ENCODE results near the gene VPS18.
A peak's percentile ranks its signal among the peaks of the same experiment; 100 is the strongest.

VPS18 gene

GRCh38 chr15:40902605-40903561 lies 8.6 kb downstream of the VPS18 start:
- DNase-seq = no peak

DNA sequence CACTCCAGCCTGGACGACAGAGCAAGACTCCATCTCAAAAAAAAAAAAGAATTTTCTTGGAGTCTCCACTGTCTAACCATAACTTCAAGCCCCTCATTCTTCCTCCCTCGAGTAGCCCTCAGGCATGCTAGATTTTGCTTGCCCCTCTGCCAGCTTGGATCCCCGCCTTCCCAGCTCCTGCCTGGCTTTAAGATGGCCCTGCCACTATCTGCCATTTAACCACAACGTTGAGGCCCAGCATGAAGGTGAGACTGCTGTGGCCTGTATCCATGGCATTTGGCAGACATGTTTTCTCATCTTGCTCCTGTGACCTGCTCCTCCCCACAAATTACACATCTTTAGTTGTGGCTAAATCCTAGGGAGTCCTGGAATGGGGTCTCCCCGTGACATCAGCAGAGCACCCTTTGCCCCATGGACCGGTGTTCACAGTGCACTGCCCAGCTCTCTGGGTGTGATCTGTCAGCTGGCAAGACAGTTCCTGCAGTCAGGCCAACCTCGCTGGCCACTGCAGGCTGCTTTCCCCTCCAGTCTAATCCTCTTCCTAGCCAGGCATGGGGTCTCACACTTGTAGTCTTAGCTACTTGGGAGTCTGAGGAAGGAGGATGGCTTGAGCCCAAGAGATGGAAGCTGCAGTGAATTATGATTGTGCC lies 10.4 kb downstream of the VPS18 start:
- no peak for DNase-seq

DNA sequence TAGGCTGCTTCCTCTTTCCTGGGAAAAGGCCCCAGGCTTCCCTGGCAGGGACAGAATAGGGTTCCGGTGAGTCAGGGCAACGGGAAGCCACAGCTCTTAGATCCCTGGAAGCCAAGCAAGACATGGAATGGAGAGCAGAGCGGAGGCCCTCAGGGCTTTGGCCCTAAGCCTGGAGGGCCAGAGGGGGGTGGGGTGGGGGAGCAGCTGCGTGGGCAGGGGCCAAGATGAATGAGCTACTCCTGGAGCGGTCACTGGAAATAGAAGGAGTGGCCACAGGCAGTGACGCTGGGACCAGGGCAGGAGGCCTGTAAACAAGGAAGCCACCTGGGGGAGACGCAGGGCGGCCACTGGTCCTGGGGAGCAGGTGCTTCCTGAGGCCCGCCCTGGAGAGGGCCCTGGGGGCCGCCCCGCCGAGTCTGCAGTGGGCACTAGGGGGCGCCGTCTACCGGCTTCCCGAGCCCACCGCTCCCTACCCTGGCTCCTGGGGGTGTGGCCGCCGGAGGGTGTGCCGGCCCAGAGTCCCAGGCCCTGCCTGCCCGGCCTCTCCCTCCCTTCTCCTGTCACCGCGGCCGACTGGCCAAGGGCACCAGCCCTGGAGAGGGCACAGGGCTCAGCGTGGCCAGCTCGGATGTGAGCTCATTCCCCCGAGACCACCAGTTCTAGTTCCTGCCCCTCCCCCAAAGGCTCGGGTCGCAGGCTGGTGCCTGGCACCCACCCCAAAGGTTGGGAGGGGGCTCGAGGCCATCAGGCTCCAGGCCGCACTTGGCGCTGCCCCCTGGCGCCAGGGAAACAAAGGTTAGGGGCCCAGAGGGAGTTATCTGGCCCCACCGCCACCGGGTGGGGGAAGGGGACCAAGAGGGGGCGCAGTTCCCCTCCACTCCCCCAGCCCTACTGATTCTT lies 12.1 kb downstream of the VPS18 start:
- peak; percentile 82 for DNase-seq

GRCh38 chr15:40906991-40907802 lies 12.9 kb downstream of the VPS18 start:
- peak; percentile 56 for DNase-seq

DNA sequence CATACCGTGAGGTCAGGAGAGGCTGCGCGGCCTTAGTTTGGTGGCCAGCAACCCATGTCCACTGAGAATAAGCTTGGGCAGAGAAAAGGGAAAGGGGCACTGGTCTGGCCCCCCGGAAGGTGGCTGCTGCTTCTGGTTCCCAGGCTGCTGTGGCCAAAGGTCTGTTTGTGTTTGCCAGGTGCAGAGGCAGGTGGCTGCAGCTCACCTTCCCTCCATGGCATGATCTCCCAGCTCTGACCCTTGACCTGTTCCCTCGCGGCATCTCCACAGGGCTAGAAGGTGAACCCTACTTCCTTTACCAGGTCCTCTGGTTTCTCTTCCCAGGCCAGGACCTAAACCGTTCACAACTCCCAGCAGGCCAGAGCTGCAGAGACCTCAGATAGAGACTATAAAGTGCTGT lies 13.8 kb downstream of the VPS18 start:
- no peak for DNase-seq

- DNase-seq = no peak
Measured at GRCh38 chr15:40909662-40910630, 15.7 kb downstream of the VPS18 start.

DNA sequence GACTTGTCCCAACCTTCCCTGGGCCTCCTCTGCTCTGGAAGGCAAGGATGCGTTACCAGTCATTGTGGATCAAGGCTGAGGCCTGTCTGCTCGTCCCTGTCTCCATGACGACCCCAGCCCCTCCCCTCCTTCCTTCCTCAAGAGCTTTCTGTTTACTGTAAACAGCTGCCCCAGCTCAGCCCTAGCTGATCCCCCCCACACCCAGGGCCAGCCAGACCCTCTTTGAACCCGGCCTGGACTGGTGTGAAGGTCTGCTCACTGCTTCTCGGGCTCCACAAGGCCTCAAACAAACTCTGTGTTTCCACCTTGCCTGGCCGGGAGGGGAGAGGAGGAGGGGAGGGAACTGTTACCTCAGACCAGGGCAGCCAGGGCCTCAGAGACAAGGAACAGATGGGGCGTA lies 16.9 kb downstream of the VPS18 start:
- no peak for DNase-seq

GRCh38 chr15:40911693-40912092 lies 17.4 kb downstream of the VPS18 start:
- DNase-seq = no peak

GRCh38 chr15:40912478-40912877 lies 18.2 kb downstream of the VPS18 start:
- no peak for DNase-seq

- no peak for DNase-seq
Measured at GRCh38 chr15:40914013-40914412, 19.8 kb downstream of the VPS18 start.

DNA sequence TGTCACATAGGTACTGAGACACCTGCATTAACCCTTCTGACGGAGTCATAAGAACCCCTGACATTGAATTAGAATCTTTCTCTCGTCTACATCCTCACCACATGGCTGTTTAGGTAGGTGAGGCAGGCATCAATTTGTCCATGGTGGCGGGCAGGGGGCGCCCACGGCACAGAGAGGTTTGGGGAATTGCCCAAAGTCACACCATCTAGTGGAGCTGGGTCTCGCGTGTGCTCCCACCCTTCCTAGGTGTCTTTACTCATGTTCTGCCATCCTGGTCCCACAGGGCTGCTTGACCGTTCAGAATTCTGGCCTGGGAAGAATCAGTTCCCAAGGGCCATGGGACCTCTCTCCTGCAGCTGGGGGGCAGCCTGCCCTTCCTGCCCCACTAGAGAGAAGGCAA lies 20.2 kb downstream of the VPS18 start:
- DNase-seq = no peak

- DNase-seq = no peak
Measured at GRCh38 chr15:40915116-40915661, 20.9 kb downstream of the VPS18 start.

- DNase-seq = no peak
Measured at GRCh38 chr15:40915679-40916078, 21.4 kb downstream of the VPS18 start.

DNA sequence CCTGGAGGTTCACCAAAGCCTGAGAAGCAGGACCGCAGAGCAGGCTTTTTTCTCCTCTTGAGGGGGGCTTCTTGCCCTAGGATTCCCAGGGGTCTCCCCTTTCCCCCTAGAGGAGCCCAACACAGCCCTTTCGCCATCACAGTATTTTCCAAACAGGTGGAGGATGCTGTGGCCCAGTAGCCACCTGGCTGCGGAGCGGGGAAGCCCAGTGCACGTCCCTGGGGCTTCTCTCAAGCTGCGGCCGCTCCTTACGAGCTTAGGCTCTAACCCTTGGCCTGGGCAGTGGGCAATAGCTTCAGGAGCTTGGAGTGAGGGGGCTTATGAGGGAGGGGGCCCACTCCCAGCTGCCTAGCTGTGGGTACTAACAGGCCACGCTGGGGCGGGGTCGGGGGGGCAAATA lies 23.3 kb downstream of the VPS18 start:
- DNase-seq = no peak

DNA sequence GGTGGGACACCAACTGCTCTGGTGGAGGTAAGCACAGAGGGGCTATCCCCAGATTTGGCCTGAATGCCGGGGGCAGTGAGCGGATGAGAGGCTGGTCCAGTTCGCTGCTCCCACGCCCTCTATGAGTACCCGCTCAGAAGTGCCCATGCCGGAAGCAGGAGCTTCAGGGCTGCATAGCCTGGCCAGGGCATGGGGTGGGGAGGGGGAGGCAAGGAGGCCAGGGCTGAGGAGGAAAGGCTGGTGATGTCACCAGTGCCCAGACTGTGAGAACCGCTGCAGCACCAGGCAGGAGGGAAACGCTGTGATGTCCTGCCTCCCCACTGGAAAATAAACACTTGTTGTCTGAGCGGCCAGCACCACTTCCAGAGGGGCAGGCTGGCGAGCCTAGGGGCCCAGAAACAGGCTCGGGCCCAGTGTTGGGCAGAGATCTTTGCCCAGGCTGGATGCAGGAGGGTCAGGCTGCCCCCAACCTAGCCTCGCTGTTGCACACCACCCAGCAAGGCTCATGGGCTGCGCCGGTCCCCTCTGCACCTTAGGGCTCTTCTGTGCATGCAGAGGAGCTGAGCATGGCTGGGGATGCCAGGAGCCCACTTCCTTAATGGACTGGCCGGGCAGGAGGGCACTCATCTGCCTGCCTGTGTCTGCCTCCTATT lies 24.0 kb downstream of the VPS18 start:
- no peak for DNase-seq

DNA sequence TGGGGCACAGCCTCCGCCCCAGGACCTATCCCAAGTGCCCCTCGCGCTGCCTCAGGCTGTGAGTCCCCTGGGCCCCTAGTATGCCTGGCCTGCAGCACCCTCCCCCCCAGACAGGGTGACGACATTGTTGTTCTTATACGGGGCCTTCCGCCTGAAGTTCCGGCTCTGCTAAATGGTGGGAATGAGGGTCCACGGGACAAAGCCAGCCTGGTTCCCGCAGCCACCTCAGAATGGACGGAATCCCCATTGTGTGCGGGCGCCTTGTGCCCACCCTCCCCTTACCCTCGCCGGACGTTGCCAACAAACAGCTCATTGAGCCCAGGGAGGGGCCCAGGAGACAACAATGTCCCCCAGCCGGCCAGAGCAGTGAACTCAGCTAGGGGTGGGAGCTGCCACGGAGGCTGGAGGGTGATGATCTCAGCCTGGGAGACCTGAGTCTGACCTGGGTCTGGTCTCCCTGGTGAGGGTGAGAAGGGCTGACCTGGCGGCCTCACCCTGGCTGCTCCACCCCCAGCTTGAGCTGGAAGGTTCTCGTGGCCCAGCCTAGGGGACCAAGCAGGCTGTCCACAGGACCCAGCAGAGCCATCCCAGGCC lies 24.6 kb downstream of the VPS18 start:
- DNase-seq = no peak

GRCh38 chr15:40921949-40922607 lies 27.8 kb downstream of the VPS18 start:
- no peak for DNase-seq

DNA sequence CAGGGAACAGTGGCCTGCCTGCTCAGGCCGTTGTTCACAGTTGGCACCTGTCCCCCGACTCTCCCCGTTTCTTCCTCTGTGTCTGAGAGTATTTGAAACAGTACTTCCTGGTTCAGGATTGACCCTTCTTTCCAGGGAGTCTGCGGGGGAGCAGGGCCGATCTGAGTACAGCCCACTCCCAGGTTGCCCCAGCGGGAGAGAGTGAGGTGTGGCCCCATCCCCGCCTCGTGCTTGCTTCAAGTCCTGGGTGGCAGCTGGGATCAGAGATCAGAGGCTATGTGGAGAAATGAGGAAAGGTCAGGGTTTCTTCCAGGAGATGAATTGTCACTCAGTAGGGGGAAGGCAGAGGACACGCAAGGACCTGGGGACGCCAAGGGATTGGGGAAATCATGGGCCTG lies 28.4 kb downstream of the VPS18 start:
- DNase-seq = no peak

DNA sequence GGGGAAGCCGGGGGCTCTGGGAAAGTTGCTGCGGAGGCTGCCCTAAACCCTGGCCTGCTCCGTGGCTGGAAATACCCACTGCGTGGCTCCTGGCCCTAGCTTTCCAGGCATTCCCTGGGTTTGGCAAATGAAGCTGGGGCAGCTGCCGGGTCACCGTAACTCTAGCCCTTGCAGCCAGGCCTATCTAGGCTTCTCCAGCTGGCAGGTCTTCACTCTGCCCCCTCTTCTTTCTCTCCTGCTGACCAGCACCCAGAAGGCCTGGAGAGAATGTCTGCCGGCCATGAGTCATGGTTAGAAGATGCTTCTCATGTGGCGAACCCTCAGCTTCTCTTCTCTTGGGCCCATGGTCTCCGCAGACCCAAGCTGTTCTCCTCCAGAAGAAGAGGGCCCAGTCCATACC lies 29.3 kb downstream of the VPS18 start:
- DNase-seq = no peak

All from activated T-cell treated with anti-CD3 and anti-CD28 coated beads, Interleukin-2, amount 50 U/mL, for 1 hour (primary cell).